GM18868 (cell line): ENCODE data around the gene ZFAND6.
"Not testable (repeated sequence)": the region's sequence is repeated elsewhere in the genome, so short reads cannot be mapped to it uniquely, and the experiment has no call there.

Experiments
- ATAC-seq: cut with Tn5 transposase; IDR thresholded peaks from one replicate; pipeline ENCODE4 v1.9.1; 2021; ENCODE audit warnings: mild to moderate bottlenecking, moderate library complexity; ENCODE audit not compliant: unreplicated experiment

ZFAND6 gene

GRCh38 chr15:80045219-80045618, 14.3 kb upstream of the ZFAND6 start:
- not testable (repeated sequence) for ATAC-seq

- ATAC-seq, result no peak
Observed at GRCh38 chr15:80049046-80049445, 10.4 kb upstream of the ZFAND6 start.

GRCh38 chr15:80052597-80053304, 6.7 kb upstream of the ZFAND6 start:
- no peak for ATAC-seq

GRCh38 chr15:80055933-80056332, 3.5 kb upstream of the ZFAND6 start:
- no peak for ATAC-seq

GRCh38 chr15:80058044-80058443, 1.4 kb upstream of the ZFAND6 start:
- ATAC-seq, result no peak

- ATAC-seq, result peak; percentile 41
Observed at GRCh38 chr15:80059786-80060355, 395 bp downstream of the ZFAND6 start.

GRCh38 chr15:80060356-80061006, 1.0 kb downstream of the ZFAND6 start:
- ATAC-seq, result no peak

- ATAC-seq, result no peak
Observed at GRCh38 chr15:80061582-80061981, 2.1 kb downstream of the ZFAND6 start.

- ATAC-seq, result no peak
Observed at GRCh38 chr15:80066912-80067311, 7.4 kb downstream of the ZFAND6 start.

GRCh38 chr15:80068578-80068977, 9.1 kb downstream of the ZFAND6 start:
- ATAC-seq, result no peak

- ATAC-seq, result no peak
Observed at GRCh38 chr15:80070840-80071239, 11.4 kb downstream of the ZFAND6 start.

GRCh38 chr15:80071652-80072051, 12.2 kb downstream of the ZFAND6 start:
- no peak for ATAC-seq

- ATAC-seq, result peak; percentile 69
Observed at GRCh38 chr15:80072285-80072994, 13.0 kb downstream of the ZFAND6 start.

GRCh38 chr15:80073197-80073596, 13.7 kb downstream of the ZFAND6 start:
- no peak for ATAC-seq

GRCh38 chr15:80076321-80077318, 17.1 kb downstream of the ZFAND6 start:
- ATAC-seq, result no peak

- no peak for ATAC-seq
Observed at GRCh38 chr15:80081390-80081789, 21.9 kb downstream of the ZFAND6 start.

GRCh38 chr15:80087104-80087503, 27.6 kb downstream of the ZFAND6 start:
- no peak for ATAC-seq

GRCh38 chr15:80090041-80090440, 30.6 kb downstream of the ZFAND6 start:
- ATAC-seq, result no peak

GRCh38 chr15:80090879-80091503, 31.5 kb downstream of the ZFAND6 start:
- ATAC-seq, result no peak

- no peak for ATAC-seq
Observed at GRCh38 chr15:80093854-80094418, 34.5 kb downstream of the ZFAND6 start.
